ENCODE results near the gene SNF8.

SNF8 gene

DNA sequence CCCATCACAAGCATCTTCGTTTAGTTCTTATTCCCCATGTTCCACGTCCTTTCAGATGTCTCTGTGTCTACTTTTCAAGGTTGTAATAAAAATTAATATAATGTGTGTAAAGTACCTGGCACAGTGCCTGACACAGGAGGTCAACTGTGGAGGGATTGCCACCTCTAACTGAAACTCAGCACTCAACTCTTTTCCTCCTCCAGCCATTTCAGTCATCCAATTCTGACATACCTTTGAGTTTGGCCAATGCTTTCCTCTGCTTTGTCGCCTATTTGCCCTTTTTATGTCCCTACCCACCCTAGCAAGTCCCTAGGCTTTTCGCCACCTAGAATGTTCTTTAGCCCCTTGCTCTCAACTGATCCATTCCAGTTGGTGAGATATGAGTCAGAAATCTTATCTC is 34.9 kb downstream of the SNF8 start:
- Histone ChIP-seq H3K36me3 (ENCODE audit: control insufficient read depth in 1 of 2, insufficient read depth in 2 of 2, low read length in 2 of 2) (peaks cover 8 to 35% of the 10 kb centered on the region in 2 donors), H3K4me1 (ENCODE audit: control insufficient read depth in 1 of 2, insufficient read depth in 2 of 2, low read length in 2 of 2) (peaks cover 28 to 29% of the 10 kb centered on the region in 2 donors), H3K9ac (ENCODE audit: low read depth in 1 of 2, low read length in 2 of 2) (peak overlapping the region; percentile 52 to 77), H3K27me3 (ENCODE audit: control insufficient read depth in 1 of 2, insufficient read depth in 2 of 2, low read length in 2 of 2) (no peaks in the 10 kb centered on the region), H3K27ac (ENCODE audit: low read depth, low read length) (no peak overlapping the region), H3K4me3 (ENCODE audit: low read depth in 1 of 2, low read length in 2 of 2) (peak overlapping the region; percentile 84 to 94), H3K9me3 (ENCODE audit: control insufficient read depth in 1 of 2, low read length in 2 of 2) (no peaks in the 10 kb centered on the region)

DNA sequence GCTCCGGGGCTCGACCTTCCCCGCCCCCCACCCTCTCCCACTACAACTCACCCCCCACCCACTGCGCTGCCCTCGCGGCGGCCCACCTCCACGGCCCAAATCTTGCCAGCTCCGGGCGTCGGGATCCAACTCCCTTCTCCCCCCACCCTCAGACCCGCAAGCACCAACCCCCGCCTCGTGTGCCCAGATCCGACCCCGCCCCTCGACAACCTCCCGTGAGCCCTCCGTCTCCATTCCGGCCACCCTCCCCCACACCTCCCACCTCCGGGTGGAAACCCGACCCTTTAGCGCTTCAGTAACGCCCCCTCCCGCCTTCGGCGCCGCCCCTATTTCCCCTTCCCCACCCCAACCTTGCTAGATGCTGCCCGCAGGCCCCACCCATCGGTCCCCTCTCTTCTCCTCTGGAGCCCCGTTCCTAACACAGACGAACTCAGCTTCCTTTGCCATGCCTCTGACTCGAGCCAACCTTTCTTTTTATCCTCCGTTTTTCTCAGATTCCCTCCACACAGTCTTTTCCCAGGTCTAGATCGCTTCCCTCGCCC is 35.7 kb downstream of the SNF8 start:
- Histone ChIP-seq H3K9ac (ENCODE audit: low read depth in 1 of 2, low read length in 2 of 2) (peak overlapping the region; percentile 52 to 77), H3K27me3 (ENCODE audit: control insufficient read depth in 1 of 2, insufficient read depth in 2 of 2, low read length in 2 of 2) (no peaks in the 10 kb centered on the region), H3K9me3 (ENCODE audit: control insufficient read depth in 1 of 2, low read length in 2 of 2) (no peaks in the 10 kb centered on the region), H3K4me3 (ENCODE audit: low read depth in 1 of 2, low read length in 2 of 2) (peak overlapping the region; percentile 84 to 94), H3K4me1 (ENCODE audit: control insufficient read depth in 1 of 2, insufficient read depth in 2 of 2, low read length in 2 of 2) (peaks cover 28 to 29% of the 10 kb centered on the region in 2 donors), H3K36me3 (ENCODE audit: control insufficient read depth in 1 of 2, insufficient read depth in 2 of 2, low read length in 2 of 2) (peaks cover 8 to 32% of the 10 kb centered on the region in 2 donors), H3K27ac (ENCODE audit: low read depth, low read length) (peak overlapping the region; percentile 83)

DNA sequence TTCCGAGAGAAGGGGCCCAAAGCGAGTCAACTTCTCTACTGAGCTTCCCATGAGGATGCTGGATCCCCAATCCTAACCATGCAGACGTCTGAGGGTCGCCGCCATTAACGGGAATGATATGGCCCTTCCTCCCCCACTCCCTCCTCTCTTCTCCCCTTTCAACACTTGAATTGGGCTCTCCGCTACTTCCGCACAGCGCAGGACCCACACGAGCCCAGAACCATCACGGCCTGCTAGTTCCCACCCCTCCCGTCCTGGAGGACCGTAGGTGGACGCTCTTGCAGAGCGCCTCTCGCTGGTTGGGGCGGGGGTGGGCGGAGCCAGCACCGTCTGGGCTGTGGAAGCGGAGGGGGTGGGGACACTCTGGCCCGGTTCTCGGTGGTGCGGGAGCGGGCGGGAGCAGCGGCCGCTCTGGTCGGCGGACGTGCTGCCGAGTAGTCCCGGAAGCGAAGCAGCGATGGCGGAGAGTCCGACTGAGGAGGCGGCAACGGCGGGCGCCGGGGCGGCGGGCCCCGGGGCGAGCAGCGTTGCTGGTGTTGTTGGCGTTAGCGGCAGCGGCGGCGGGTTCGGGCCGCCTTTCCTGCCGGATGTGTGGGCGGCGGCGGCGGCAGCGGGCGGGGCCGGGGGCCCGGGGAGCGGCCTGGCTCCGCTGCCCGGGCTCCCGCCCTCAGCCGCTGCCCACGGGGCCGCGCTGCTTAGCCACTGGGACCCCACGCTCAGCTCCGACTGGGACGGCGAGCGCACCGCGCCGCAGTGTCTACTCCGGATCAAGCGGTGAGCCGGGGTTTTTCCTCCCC is 36.4 kb downstream of the SNF8 start, which contains the start of gene UBE2Z:
Gene UBE2Z, plus strand, starts transcription at position 361 of the 797 bp plus-strand sequence. Its CDS starts 97 bp downstream, at position 458.
- H3K4me1 ChIP-seq (ENCODE audit: control insufficient read depth in 1 of 2, insufficient read depth in 2 of 2, low read length in 2 of 2) = peaks cover 28 to 31% of the 10 kb centered on the region in 2 donors

DNA sequence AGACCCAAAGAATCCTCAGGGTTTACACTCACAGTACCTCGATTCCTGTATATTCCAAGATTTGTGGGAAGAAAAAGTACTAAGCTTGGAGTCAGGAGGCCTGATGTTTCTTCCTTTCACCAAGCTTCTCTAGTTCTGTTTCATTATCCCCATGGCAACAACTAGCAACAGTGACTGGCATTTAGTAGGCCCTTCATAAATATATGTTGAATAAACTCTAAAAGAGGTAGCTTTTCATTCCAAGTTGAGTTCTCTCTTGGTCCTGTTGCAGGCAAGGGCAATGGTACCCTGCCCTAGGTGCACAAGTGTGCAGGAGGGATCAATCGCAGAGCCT is 37.0 kb downstream of the SNF8 start:
- peak overlapping the region; percentile 83 for H3K27ac ChIP-seq (ENCODE audit: low read depth, low read length)

More for the DNA sequence above, 36.4 kb downstream of the SNF8 start, which contains the start of gene UBE2Z:
- peak within 1 kb of the TSS; percentile 83 for H3K27ac ChIP-seq (ENCODE audit: low read depth, low read length)
- peak within 1 kb of the TSS; percentile 84 to 94 for H3K4me3 ChIP-seq (ENCODE audit: low read depth in 1 of 2, low read length in 2 of 2)
- peaks cover 8 to 26% of the 10 kb centered on the region in 2 donors for H3K36me3 ChIP-seq (ENCODE audit: control insufficient read depth in 1 of 2, insufficient read depth in 2 of 2, low read length in 2 of 2)
- no peaks in the 10 kb centered on the region for H3K9me3 ChIP-seq (ENCODE audit: control insufficient read depth in 1 of 2, low read length in 2 of 2)
- peak within 1 kb of the TSS; percentile 77 to 89 for H3K9ac ChIP-seq (ENCODE audit: low read depth in 1 of 2, low read length in 2 of 2)
- H3K27me3 ChIP-seq (ENCODE audit: control insufficient read depth in 1 of 2, insufficient read depth in 2 of 2, low read length in 2 of 2) = no peaks in the 10 kb centered on the region

DNA sequence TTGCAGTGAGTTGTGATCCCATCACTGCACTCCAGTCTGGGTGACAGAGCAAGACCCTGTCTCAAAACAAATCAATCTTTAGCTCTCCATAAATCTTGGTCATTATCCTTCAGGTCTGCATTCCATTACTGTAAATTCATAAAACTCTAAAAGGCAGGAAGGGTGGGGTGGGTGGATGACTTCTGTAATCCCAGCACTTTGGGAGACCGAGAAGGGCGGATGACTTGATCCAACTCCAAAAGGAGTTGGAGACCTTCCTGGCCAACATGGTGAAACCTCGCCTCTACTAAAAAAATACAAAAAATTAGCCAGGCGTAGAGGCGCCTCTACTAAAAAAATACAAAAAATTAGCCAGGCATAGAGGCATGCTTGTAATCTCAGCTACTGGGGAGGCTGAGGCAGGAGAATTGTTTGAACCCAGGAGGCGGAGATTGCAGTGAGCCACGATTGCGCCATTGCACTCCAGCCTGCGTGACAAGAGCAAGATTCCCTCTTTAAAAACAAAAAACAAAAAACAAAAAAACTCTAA is 38.6 kb downstream of the SNF8 start:
- no peaks in the 10 kb centered on the region for H3K9me3 ChIP-seq (ENCODE audit: control insufficient read depth in 1 of 2, low read length in 2 of 2)
- H3K9ac ChIP-seq (ENCODE audit: low read depth in 1 of 2, low read length in 2 of 2) = no peak overlapping the region
- H3K4me1 ChIP-seq (ENCODE audit: control insufficient read depth in 1 of 2, insufficient read depth in 2 of 2, low read length in 2 of 2) = peaks cover 25 to 29% of the 10 kb centered on the region in 2 donors
- H3K27me3 ChIP-seq (ENCODE audit: control insufficient read depth in 1 of 2, insufficient read depth in 2 of 2, low read length in 2 of 2) = no peaks in the 10 kb centered on the region
- H3K27ac ChIP-seq (ENCODE audit: low read depth, low read length) = no peak overlapping the region
- peaks cover 0 to 8% of the 10 kb centered on the region in 2 donors for H3K36me3 ChIP-seq (ENCODE audit: control insufficient read depth in 1 of 2, insufficient read depth in 2 of 2, low read length in 2 of 2)
- no peak overlapping the region for H3K4me3 ChIP-seq (ENCODE audit: low read depth in 1 of 2, low read length in 2 of 2)

More for the DNA sequence above, 37.0 kb downstream of the SNF8 start:
- Histone ChIP-seq H3K9me3 (ENCODE audit: control insufficient read depth in 1 of 2, low read length in 2 of 2) (no peaks in the 10 kb centered on the region), H3K36me3 (ENCODE audit: control insufficient read depth in 1 of 2, insufficient read depth in 2 of 2, low read length in 2 of 2) (peaks cover 5 to 22% of the 10 kb centered on the region in 2 donors), H3K27me3 (ENCODE audit: control insufficient read depth in 1 of 2, insufficient read depth in 2 of 2, low read length in 2 of 2) (no peaks in the 10 kb centered on the region), H3K9ac (ENCODE audit: low read depth in 1 of 2, low read length in 2 of 2) (peak overlapping the region; percentile 77 to 89), H3K4me3 (ENCODE audit: low read depth in 1 of 2, low read length in 2 of 2) (peak overlapping the region; percentile 84 to 94), H3K4me1 (ENCODE audit: control insufficient read depth in 1 of 2, insufficient read depth in 2 of 2, low read length in 2 of 2) (peaks cover 28 to 32% of the 10 kb centered on the region in 2 donors)

DNA sequence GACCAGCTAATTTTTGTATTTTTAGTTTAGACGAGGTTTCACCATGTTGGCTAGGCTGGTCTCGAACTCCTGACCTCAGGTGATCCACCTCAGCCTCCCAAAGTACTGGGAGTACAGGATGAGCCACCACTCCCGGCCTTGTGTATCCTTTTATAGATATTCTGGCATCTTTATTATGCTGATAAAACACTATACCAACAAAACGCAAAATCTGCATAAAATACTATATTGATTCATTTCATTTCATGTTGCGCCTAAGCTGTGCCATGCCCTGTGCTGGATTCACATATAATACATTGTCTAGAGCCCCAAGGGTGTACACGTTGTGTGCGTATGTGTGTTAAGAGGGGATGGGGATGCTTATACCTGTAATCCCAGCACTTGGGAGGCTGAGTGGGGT is 40.2 kb downstream of the SNF8 start:
- Histone ChIP-seq H3K36me3 (ENCODE audit: control insufficient read depth in 1 of 2, insufficient read depth in 2 of 2, low read length in 2 of 2) (no peaks in the 10 kb centered on the region), H3K4me3 (ENCODE audit: low read depth in 1 of 2, low read length in 2 of 2) (no peak overlapping the region), H3K9me3 (ENCODE audit: control insufficient read depth in 1 of 2, low read length in 2 of 2) (no peaks in the 10 kb centered on the region), H3K27ac (ENCODE audit: low read depth, low read length) (no peak overlapping the region), H3K27me3 (ENCODE audit: control insufficient read depth in 1 of 2, insufficient read depth in 2 of 2, low read length in 2 of 2) (no peaks in the 10 kb centered on the region), H3K9ac (ENCODE audit: low read depth in 1 of 2, low read length in 2 of 2) (no peak overlapping the region), H3K4me1 (ENCODE audit: control insufficient read depth in 1 of 2, insufficient read depth in 2 of 2, low read length in 2 of 2) (peaks cover 9 to 13% of the 10 kb centered on the region in 2 donors)

DNA sequence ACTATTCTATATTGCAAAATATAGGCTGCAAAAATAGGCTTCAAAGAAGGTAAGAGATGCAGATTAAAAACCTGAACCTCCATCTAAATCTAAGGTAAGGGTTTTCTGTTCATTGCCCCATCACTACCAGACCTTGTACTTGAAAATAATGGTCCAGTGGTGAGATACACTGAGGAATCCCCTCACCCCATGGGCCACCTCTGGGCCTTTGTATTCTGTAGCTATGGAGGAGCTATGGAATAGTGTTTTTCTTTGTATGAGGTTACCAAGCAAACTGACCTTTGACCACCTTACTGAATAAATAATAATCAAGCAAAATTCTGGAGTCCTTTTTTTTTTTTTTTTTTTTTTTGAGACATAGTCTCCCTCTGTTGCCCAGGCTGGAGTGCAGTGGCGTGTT is 41.2 kb downstream of the SNF8 start:
- H3K4me3 ChIP-seq (ENCODE audit: low read depth in 1 of 2, low read length in 2 of 2) = no peak overlapping the region
- H3K27ac ChIP-seq (ENCODE audit: low read depth, low read length) = no peak overlapping the region
- H3K9me3 ChIP-seq (ENCODE audit: control insufficient read depth in 1 of 2, low read length in 2 of 2) = no peaks in the 10 kb centered on the region
- H3K9ac ChIP-seq (ENCODE audit: low read depth in 1 of 2, low read length in 2 of 2) = no peak overlapping the region
- H3K36me3 ChIP-seq (ENCODE audit: control insufficient read depth in 1 of 2, insufficient read depth in 2 of 2, low read length in 2 of 2) = peaks cover under 1 to 2% of the 10 kb centered on the region in 2 donors
- H3K27me3 ChIP-seq (ENCODE audit: control insufficient read depth in 1 of 2, insufficient read depth in 2 of 2, low read length in 2 of 2) = no peaks in the 10 kb centered on the region
- peaks cover 7 to 10% of the 10 kb centered on the region in 2 donors for H3K4me1 ChIP-seq (ENCODE audit: control insufficient read depth in 1 of 2, insufficient read depth in 2 of 2, low read length in 2 of 2)

DNA sequence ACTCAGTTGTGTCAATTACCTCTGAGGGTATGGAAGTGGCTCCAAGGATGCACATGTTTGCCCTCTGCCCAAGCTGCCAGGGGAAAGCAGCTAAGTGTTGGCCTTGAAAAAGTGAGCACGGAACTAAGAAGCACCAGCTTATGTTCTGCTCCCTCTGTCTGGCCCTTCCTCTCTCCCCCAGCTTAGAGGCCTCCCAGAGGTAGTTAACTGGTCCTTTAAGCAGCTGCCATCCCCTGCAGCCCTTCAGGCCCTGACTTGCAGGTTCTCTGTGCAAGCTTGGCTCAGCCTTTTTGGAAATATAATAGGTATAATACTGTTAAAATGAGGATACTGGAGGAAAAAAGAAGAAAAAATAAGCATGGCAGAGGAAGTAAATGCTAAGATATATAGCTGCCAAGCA is 43.4 kb downstream of the SNF8 start:
- no peaks in the 10 kb centered on the region for H3K9me3 ChIP-seq (ENCODE audit: control insufficient read depth in 1 of 2, low read length in 2 of 2)
- no peaks in the 10 kb centered on the region for H3K27me3 ChIP-seq (ENCODE audit: control insufficient read depth in 1 of 2, insufficient read depth in 2 of 2, low read length in 2 of 2)
- no peak overlapping the region for H3K27ac ChIP-seq (ENCODE audit: low read depth, low read length)
- H3K4me3 ChIP-seq (ENCODE audit: low read depth in 1 of 2, low read length in 2 of 2) = no peak overlapping the region
- H3K9ac ChIP-seq (ENCODE audit: low read depth in 1 of 2, low read length in 2 of 2) = no peak overlapping the region
- peaks cover 2 to 3% of the 10 kb centered on the region in 2 donors for H3K4me1 ChIP-seq (ENCODE audit: control insufficient read depth in 1 of 2, insufficient read depth in 2 of 2, low read length in 2 of 2)
- peaks cover 5 to 19% of the 10 kb centered on the region in 2 donors for H3K36me3 ChIP-seq (ENCODE audit: control insufficient read depth in 1 of 2, insufficient read depth in 2 of 2, low read length in 2 of 2)

DNA sequence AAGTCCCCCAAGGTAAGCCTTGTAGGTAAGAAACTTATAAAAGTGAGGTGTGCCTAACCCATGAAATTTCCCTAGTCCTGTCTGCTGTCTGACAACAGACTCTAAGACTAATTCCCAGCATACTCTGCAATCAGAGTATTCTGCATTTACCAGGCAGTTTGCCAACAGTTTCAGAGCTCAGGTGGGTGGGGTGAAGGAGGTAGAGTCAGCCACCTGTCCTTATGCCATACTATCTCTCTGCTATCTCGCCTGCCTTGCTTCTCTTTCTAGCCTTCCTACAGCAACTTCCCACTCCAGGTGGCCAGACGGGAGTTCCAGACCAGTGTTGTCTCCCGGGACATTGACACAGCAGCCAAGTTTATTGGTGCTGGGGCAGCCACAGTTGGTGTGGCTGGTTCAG is 49.8 kb downstream of the SNF8 start:
- no peak overlapping the region for H3K27ac ChIP-seq (ENCODE audit: low read depth, low read length)
- peak overlapping the region; percentile 8 to 35 for H3K9ac ChIP-seq (ENCODE audit: low read depth in 1 of 2, low read length in 2 of 2)

More for the DNA sequence above, 49.8 kb downstream of the SNF8 start:
- no peaks in the 10 kb centered on the region for H3K27me3 ChIP-seq (ENCODE audit: control insufficient read depth in 1 of 2, insufficient read depth in 2 of 2, low read length in 2 of 2)
- peaks cover 32 to 39% of the 10 kb centered on the region in 2 donors for H3K4me1 ChIP-seq (ENCODE audit: control insufficient read depth in 1 of 2, insufficient read depth in 2 of 2, low read length in 2 of 2)
- H3K9me3 ChIP-seq (ENCODE audit: control insufficient read depth in 1 of 2, low read length in 2 of 2) = no peaks in the 10 kb centered on the region
- H3K36me3 ChIP-seq (ENCODE audit: control insufficient read depth in 1 of 2, insufficient read depth in 2 of 2, low read length in 2 of 2) = peaks cover 12 to 30% of the 10 kb centered on the region in 2 donors
- H3K4me3 ChIP-seq (ENCODE audit: low read depth in 1 of 2, low read length in 2 of 2) = peak overlapping the region; percentile 1 to 25

Measured in duodenal mucosa (tissue), 2 donors.